ENCODE measurements around the gene CDK8.

CDK8 gene

GRCh38 chr13:26449063-26449848 is 195.3 kb downstream of the CDK8 start:
- DNase-seq, result no peak

Measured in activated CD4-positive, alpha-beta T cell treated with anti-CD3 and anti-CD28 coated beads, Interleukin-2, amount 50 U/mL, for 4 hours (primary cell).